ENCODE data around the gene ZBTB39. TPM values are rescaled to one million over a fixed set of nuclear protein-coding genes. Genes with fewer than 3 reads are reported as not detected.
A peak's percentile ranks its signal among the peaks of the same experiment; 100 is the strongest.

The ZBTB39 gene
- polyA plus RNA-seq, 1 donor from 2014 or later, result 6.4 TPM

GRCh38 chr12:57027805-57028153 lies 21.4 kb upstream of the ZBTB39 start:
- Histone ChIP-seq H3K9ac (ENCODE audit: low read length) (no peak overlapping the region), H3K9me3 (ENCODE audit: low read length) (no peaks in the 10 kb centered on the region), H3K79me2 (replicated peaks; ENCODE audit: insufficient read depth, low read length) (no peaks in the 10 kb centered on the region), H3K27ac (ENCODE audit: low read length) (no peak overlapping the region), H3F3A (ENCODE audit: insufficient read depth, low read length, poor library complexity, severe bottlenecking) (no peaks in the 10 kb centered on the region), H3K36me3 (ENCODE audit: insufficient read depth, low read length) (no peaks in the 10 kb centered on the region), H3K4me2 (ENCODE audit: low read length) (no peak overlapping the region), H3K4me3 (ENCODE audit: low read length) (no peak overlapping the region), H4K20me1 (ENCODE audit: insufficient read depth) (no peaks in the 10 kb centered on the region), H2AFZ (ENCODE audit: low read depth, low read length) (no peak overlapping the region), H3K9me2 (ENCODE audit: insufficient read depth, low read length) (no peaks in the 10 kb centered on the region), H3K27me3 (ENCODE audit: insufficient read depth, low read depth, low read length) (no peaks in the 10 kb centered on the region)
- TF ChIP-seq, protein P1, sequence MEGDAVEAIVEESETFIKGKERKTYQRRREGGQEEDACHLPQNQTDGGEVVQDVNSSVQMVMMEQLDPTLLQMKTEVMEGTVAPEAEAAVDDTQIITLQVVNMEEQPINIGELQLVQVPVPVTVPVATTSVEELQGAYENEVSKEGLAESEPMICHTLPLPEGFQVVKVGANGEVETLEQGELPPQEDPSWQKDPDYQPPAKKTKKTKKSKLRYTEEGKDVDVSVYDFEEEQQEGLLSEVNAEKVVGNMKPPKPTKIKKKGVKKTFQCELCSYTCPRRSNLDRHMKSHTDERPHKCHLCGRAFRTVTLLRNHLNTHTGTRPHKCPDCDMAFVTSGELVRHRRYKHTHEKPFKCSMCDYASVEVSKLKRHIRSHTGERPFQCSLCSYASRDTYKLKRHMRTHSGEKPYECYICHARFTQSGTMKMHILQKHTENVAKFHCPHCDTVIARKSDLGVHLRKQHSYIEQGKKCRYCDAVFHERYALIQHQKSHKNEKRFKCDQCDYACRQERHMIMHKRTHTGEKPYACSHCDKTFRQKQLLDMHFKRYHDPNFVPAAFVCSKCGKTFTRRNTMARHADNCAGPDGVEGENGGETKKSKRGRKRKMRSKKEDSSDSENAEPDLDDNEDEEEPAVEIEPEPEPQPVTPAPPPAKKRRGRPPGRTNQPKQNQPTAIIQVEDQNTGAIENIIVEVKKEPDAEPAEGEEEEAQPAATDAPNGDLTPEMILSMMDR (IDR thresholded peaks at IDR 0.05; ENCODE audit: poor library complexity, severe bottlenecking), result no peak
- TF ChIP-seq MXI1 (conservative IDR thresholded peaks at IDR 0.05; ENCODE audit: poor library complexity, severe bottlenecking) (no peak), REST (IDR thresholded peaks at IDR 0.05; ENCODE audit: borderline replicate concordance) (no peak), EP300 (conservative IDR thresholded peaks at IDR 0.05; ENCODE audit: poor library complexity, severe bottlenecking) (no peak), POLR2AphosphoS5 (IDR thresholded peaks at IDR 0.05) (no peak), RAD21 (conservative IDR thresholded peaks at IDR 0.05) (no peak), TAF1 (IDR thresholded peaks at IDR 0.05; ENCODE audit: low read depth) (no peak)

DNA sequence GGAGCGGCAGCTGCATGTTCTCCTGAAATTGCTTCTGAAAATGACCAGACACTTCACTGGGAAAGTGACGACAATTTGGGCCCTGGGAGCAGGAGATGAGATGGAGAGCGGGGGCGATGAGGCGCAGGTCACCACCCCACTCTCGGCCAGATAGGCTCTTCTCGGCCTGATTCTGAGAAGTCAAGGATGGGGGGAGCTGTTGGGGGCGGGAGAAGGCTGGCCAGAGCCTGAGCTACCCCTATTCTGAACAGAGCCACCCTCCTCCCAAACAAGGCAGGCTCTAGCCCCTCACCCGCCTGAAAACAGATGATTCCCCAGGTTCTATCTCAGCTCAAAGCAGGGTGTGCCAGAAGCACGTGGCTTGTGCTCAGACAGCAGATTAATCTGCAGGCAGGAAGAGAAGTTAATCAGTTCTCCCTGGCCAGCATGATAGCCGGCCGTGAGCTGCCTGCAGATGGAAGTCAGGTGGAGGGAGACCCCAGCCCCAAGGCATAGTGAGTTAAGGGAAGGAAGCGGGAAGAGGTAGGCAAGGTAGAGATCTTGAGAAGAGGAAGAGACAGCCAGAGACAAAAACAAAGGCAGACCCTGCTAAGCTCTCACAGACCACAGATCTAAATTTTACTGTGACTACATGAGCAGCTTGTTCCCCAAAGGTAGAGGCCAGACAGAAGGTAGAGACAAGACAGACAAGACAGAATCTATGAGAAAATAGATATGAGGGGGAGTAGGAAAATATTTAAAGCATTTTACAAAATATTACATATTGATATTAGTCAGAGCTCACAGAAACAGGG lies 20.9 kb upstream of the ZBTB39 start:
- no peak overlapping the region for H3K4me2 ChIP-seq (ENCODE audit: low read length)
- no peaks in the 10 kb centered on the region for H3F3A ChIP-seq (ENCODE audit: insufficient read depth, low read length, poor library complexity, severe bottlenecking)
- H2AFZ ChIP-seq (ENCODE audit: low read depth, low read length), result peak overlapping the region; percentile 40
- no peaks in the 10 kb centered on the region for H3K79me2 ChIP-seq (replicated peaks; ENCODE audit: insufficient read depth, low read length)
- no peaks in the 10 kb centered on the region for H3K27me3 ChIP-seq (ENCODE audit: insufficient read depth, low read depth, low read length)
- no peak overlapping the region for H3K9ac ChIP-seq (ENCODE audit: low read length)
- no peaks in the 10 kb centered on the region for H3K9me2 ChIP-seq (ENCODE audit: insufficient read depth, low read length)
- H3K9me3 ChIP-seq (ENCODE audit: low read length), result no peaks in the 10 kb centered on the region
- no peak overlapping the region for H3K4me3 ChIP-seq (ENCODE audit: low read length)
- H4K20me1 ChIP-seq (ENCODE audit: insufficient read depth), result no peaks in the 10 kb centered on the region
- H3K36me3 ChIP-seq (ENCODE audit: insufficient read depth, low read length), result no peaks in the 10 kb centered on the region
- TF ChIP-seq EZH2 (IDR thresholded peaks at IDR 0.05; ENCODE audit: borderline replicate concordance, insufficient read depth, low read length, poor library complexity, severe bottlenecking), result no peak
- TF ChIP-seq EP300 (conservative IDR thresholded peaks at IDR 0.05; ENCODE audit: poor library complexity, severe bottlenecking), result no peak
- TF ChIP-seq POLR2AphosphoS5 (IDR thresholded peaks at IDR 0.05), result no peak
- no peak for TF ChIP-seq TAF1 (IDR thresholded peaks at IDR 0.05; ENCODE audit: low read depth)
- TF ChIP-seq, protein P1 (IDR thresholded peaks at IDR 0.05; ENCODE audit: poor library complexity, severe bottlenecking), result no peak
- no peak for TF ChIP-seq SMC3 (conservative IDR thresholded peaks at IDR 0.05; ENCODE audit: poor library complexity)
- no peak for TF ChIP-seq RAD21 (conservative IDR thresholded peaks at IDR 0.05)
- no peak for TF ChIP-seq REST (IDR thresholded peaks at IDR 0.05; ENCODE audit: borderline replicate concordance)
- no peak for TF ChIP-seq MXI1 (conservative IDR thresholded peaks at IDR 0.05; ENCODE audit: poor library complexity, severe bottlenecking)
- H3K27ac ChIP-seq (ENCODE audit: low read length), result no peak overlapping the region
